SU-DHL-6 (cell line): ENCODE data around the gene SLC19A1.

Experiments
- H2AFZ ChIP-seq: fragments of 200-600 bp; sonication (generic); 2 replicates; pipeline ENCODE4 v1.6.1; 2014; ENCODE audit warnings: low read depth, mild to moderate bottlenecking, moderate library complexity, mixed read lengths, antibody characterized with exemption, low read length; ENCODE audit not compliant: severe bottlenecking
- H3F3A ChIP-seq: fragments of 200-600 bp; shearing (Covaris generic); 2 replicates; pipeline ENCODE4 v1.6.0; 2016; ENCODE audit warnings: antibody characterized with exemption, mild to moderate bottlenecking; ENCODE audit not compliant: insufficient read depth
- H3K27ac ChIP-seq: fragments of 200-600 bp; sonication (generic); 2 replicates; pipeline ENCODE4 v1.5.1; 2016; ENCODE audit warnings: low read depth, mild to moderate bottlenecking, low read length, moderate library complexity, mixed read lengths
- H3K27me3 ChIP-seq: fragments of 200-600 bp; sonication (generic), shearing (Covaris generic); 2 replicates; pipeline ENCODE4 v1.6.0; 2014; ENCODE audit warnings: mild to moderate bottlenecking, low read length
- H3K36me3 ChIP-seq: fragments of 200-600 bp; sonication (generic); 2 replicates; pipeline ENCODE4 v1.6.1; 2014; ENCODE audit warnings: mild to moderate bottlenecking, low read length, mixed read lengths
- H3K4me2 ChIP-seq: fragments of 300-600, 200-600 bp; shearing (Covaris generic), sonication (generic); 2 replicates; pipeline ENCODE4 v1.6.0; 2014; ENCODE audit warnings: low read length, low read depth, mild to moderate bottlenecking; ENCODE audit not compliant: poor library complexity, severe bottlenecking
- H3K4me3 ChIP-seq: fragments of 200-600 bp; sonication (generic); 2 replicates; pipeline ENCODE4 v1.5.1; 2014; ENCODE audit warnings: antibody characterized with exemption, low read length, mild to moderate bottlenecking, mixed read lengths; ENCODE audit not compliant: insufficient read depth, poor library complexity, severe bottlenecking
- H3K79me2 ChIP-seq: fragments of 200-600 bp; sonication (generic); 2 replicates; pipeline ENCODE4 v1.6.1; 2014; ENCODE audit warnings: mild to moderate bottlenecking, low read length, moderate library complexity; ENCODE audit not compliant: insufficient read depth
- H3K9ac ChIP-seq: fragments of 200-600 bp; sonication (generic); 2 replicates; pipeline ENCODE4 v1.7.0; 2014; ENCODE audit warnings: mild to moderate bottlenecking, low read length
- H3K9me2 ChIP-seq: fragments of 200-600 bp; sonication (generic); replicated peaks from 2 replicates; pipeline ENCODE4 v1.6.1; 2014; ENCODE audit warnings: low read length; ENCODE audit not compliant: insufficient read depth
- H3K9me3 ChIP-seq: fragments of 200-600 bp; sonication (generic); 2 replicates; pipeline ENCODE4 v1.6.1; 2014; ENCODE audit warnings: low read length, mixed read lengths; ENCODE audit not compliant: insufficient read depth
- H4K20me1 ChIP-seq: fragments of 200-600 bp; sonication (generic); 2 replicates; pipeline ENCODE4 v1.6.1; 2014; ENCODE audit warnings: low read depth, mild to moderate bottlenecking, antibody characterized with exemption, low read length, moderate library complexity, mixed read lengths
- CTCF ChIP-seq: fragments of 200-600 bp; sonication (generic); IDR thresholded peaks from one replicate; pipeline ENCODE4 v1.5.1; 2017; ENCODE audit warnings: antibody characterized with exemption, mild to moderate bottlenecking, low read length, moderate library complexity; ENCODE audit not compliant: insufficient read depth, poor library complexity, severe bottlenecking
- EZH2phosphoT487 ChIP-seq: fragments of 200-600 bp; sonication (generic), shearing (Covaris generic); conservative IDR thresholded peaks from 2 replicates; pipeline ENCODE4 v1.6.1; 2018; ENCODE audit warnings: mild to moderate bottlenecking, antibody characterized with exemption, low read length, moderate library complexity, mixed read lengths

SLC19A1 gene

GRCh38 chr21:45454060-45454925, 87.9 kb downstream of the SLC19A1 start:
- Histone ChIP-seq H3K27ac (no peak overlapping the region), H3K9ac (no peak overlapping the region), H3K9me3 (peaks cover 5% of the 10 kb centered on the region; the same call in 1 of the 2 replicates), H2AFZ (no peak overlapping the region), H3K79me2 (no peaks in the 10 kb centered on the region), H3K9me2 (no peaks in the 10 kb centered on the region), H3K27me3 (no peaks in the 10 kb centered on the region), H3K36me3 (no peaks in the 10 kb centered on the region), H3F3A (no peaks in the 10 kb centered on the region), H3K4me3 (no peak overlapping the region), H4K20me1 (no peaks in the 10 kb centered on the region), H3K4me2 (no peak overlapping the region)
- TF ChIP-seq CTCF (no peak), EZH2phosphoT487 (no peak)

GRCh38 chr21:45453308-45453950, 88.8 kb downstream of the SLC19A1 start:
- H3K9me2 ChIP-seq = no peaks in the 10 kb centered on the region
- no peak for TF ChIP-seq EZH2phosphoT487
- TF ChIP-seq CTCF = no peak
- no peaks in the 10 kb centered on the region for H3K36me3 ChIP-seq
- H3K4me3 ChIP-seq = no peak overlapping the region
- no peak overlapping the region for H2AFZ ChIP-seq
- H3K27ac ChIP-seq = no peak overlapping the region
- no peak overlapping the region for H3K9ac ChIP-seq
- H3K27me3 ChIP-seq = no peaks in the 10 kb centered on the region
- no peak overlapping the region for H3K4me2 ChIP-seq
- H3K9me3 ChIP-seq = peaks cover 5% of the 10 kb centered on the region; the same call in 1 of the 2 replicates
- H3K79me2 ChIP-seq = no peaks in the 10 kb centered on the region
- no peaks in the 10 kb centered on the region for H4K20me1 ChIP-seq
- no peaks in the 10 kb centered on the region for H3F3A ChIP-seq

GRCh38 chr21:45452696-45453307, 89.4 kb downstream of the SLC19A1 start:
- TF ChIP-seq CTCF = no peak
- no peak for TF ChIP-seq EZH2phosphoT487
- H4K20me1 ChIP-seq = no peaks in the 10 kb centered on the region
- H3F3A ChIP-seq = no peaks in the 10 kb centered on the region
- H3K27ac ChIP-seq = no peak overlapping the region
- H3K9ac ChIP-seq = no peak overlapping the region
- H3K4me3 ChIP-seq = no peak overlapping the region
- H2AFZ ChIP-seq = no peak overlapping the region
- H3K9me3 ChIP-seq = peaks cover 5% of the 10 kb centered on the region; the same call in 1 of the 2 replicates
- no peaks in the 10 kb centered on the region for H3K36me3 ChIP-seq
- no peaks in the 10 kb centered on the region for H3K79me2 ChIP-seq
- H3K4me2 ChIP-seq = no peak overlapping the region
- no peaks in the 10 kb centered on the region for H3K27me3 ChIP-seq
- H3K9me2 ChIP-seq = no peaks in the 10 kb centered on the region
